SK-N-SH treated with all-trans-retinoic acid at 6 μM for 48 hours (cell line): ENCODE data around the gene LRFN2.

Experiments
- RARB ChIP-seq: fragments of 250-450 bp; sonication (Bioruptor Pico); IDR thresholded peaks from 2 replicates; pipeline ENCODE4 v1.8.0; 2021; ENCODE audit warnings: mild to moderate bottlenecking, moderate library complexity
- ZFP30 ChIP-seq: fragments of 450-650 bp; formaldehyde crosslinking; IDR thresholded peaks from 2 replicates; pipeline ENCODE4 v1.5.0; 2022; ENCODE audit warnings: mild to moderate bottlenecking, moderate library complexity

DNA sequence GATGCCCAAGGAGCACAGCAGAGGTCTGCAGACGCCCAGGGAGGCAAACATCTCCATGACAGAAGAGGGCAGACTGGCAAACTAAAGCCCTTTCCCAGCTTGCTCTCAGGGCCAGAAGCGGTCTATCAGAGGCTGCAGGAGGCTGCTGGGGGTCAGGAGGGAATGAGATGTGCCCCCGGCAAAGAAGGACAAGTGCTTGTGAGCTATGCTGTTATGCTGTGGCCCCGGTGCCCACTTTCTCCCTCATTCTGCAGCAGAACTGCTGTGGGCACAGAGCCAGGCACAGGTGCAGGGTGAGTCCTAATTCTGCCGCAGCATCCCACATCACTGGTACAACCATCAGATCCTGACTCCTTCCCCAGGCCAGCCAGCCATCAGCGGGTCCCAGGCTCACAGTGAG lies 46.4 kb downstream of the LRFN2 start:
- no peak for TF ChIP-seq ZFP30 (CRISPR knock-in tag)
- no peak for TF ChIP-seq RARB (CRISPR knock-in tag)
